ENCODE measurements around the gene LRFN4.

LRFN4 gene

DNA sequence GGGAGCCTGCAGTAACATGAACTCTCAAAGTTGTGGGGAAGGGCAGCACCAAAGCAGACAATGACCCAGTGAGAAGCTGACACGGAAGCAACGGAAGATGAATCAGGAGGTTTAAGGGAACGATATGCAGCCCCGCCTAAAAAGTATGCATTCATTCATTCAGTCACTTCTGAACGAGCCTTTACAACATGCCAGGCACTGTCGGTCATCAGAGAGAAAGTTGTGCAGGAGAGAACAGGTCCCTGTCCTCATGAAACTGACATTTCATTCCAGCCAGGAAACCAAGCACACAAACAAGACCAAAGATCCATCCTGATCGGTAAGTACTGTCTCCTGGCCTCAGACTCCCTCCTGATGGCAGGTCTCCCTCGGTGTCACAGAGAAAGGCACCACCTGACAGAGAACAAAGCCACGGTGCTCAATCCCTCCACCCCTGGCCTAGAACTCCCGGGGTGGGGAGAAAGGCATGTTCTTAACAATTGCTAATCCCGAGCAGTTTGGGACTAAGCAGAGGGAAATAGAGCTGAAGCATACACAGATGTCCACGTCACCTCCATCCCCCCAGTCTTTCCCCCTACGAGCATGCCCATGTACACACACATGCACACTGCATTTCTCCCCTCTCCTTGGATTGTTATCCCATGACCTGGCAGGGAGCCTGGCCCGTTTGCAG lies 49.3 kb downstream of the LRFN4 start:
- H3K27ac Mint-ChIP-seq: no peak overlapping the region
- H3K4me1 Mint-ChIP-seq: no peaks in the 10 kb centered on the region
- ATAC-seq (no peak), DNase-seq (no peak)
- no peaks in the 10 kb centered on the region for H3K9me3 Mint-ChIP-seq
- H3K27me3 Mint-ChIP-seq: no peaks in the 10 kb centered on the region
- H3K4me3 Mint-ChIP-seq: no peak overlapping the region

- Mint-ChIP-seq H3K9me3 (no peaks in the 10 kb centered on the region), H3K4me3 (no peak overlapping the region), H3K27me3 (no peaks in the 10 kb centered on the region), H3K27ac (peak overlapping the region in 1 of 2 donors; percentile 83), H3K4me1 (no peaks in the 10 kb centered on the region)
- DNase-seq: no peak
- ATAC-seq: no peak
Observed at GRCh38 chr11:66907751-66908630, 51.1 kb downstream of the LRFN4 start.

DNA sequence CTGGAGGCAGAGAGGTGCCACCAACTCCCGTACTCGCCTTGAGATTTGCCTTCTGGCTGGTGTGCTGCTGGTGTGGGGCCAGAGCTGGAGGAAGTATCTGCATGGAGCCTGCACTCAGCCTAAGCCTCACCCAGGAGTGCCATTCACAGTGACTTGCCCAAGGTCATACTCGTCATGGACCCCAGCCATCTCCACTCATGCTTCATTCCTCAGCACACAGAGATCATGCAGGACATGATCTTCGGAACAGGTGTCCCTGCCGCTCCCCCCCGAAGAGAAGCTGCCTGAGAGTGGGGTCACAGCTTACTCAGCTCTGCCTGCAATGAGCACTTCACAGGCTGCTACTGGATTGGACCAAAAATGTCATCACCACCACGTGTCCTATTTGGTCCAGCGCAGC lies 52.3 kb downstream of the LRFN4 start:
- Mint-ChIP-seq H3K4me1 (no peaks in the 10 kb centered on the region), H3K9me3 (no peaks in the 10 kb centered on the region), H3K27ac (no peak overlapping the region), H3K4me3 (no peak overlapping the region), H3K27me3 (no peaks in the 10 kb centered on the region)
- no peak for ATAC-seq
- no peak for DNase-seq

GRCh38 chr11:66910016-66910415 lies 53.2 kb downstream of the LRFN4 start:
- DNase-seq: no peak
- no peak overlapping the region for H3K4me3 Mint-ChIP-seq
- no peaks in the 10 kb centered on the region for H3K9me3 Mint-ChIP-seq
- ATAC-seq: no peak
- H3K27me3 Mint-ChIP-seq: no peaks in the 10 kb centered on the region
- H3K27ac Mint-ChIP-seq: no peak overlapping the region
- H3K4me1 Mint-ChIP-seq: no peaks in the 10 kb centered on the region

All from stimulated activated naive CD8-positive, alpha-beta T cell treated with anti-CD3 and anti-CD28 coated beads, Interleukin-15, amount 100 ng/mL, for 72 hours (primary cell).